ENCODE data around the gene ATP7A. TPM values are rescaled to one million over a fixed set of nuclear protein-coding genes. Genes with fewer than 3 reads are reported as not detected.

ATP7A gene
- total RNA-seq, 1 experiment from 2014 or later: 13.5 TPM

DNA sequence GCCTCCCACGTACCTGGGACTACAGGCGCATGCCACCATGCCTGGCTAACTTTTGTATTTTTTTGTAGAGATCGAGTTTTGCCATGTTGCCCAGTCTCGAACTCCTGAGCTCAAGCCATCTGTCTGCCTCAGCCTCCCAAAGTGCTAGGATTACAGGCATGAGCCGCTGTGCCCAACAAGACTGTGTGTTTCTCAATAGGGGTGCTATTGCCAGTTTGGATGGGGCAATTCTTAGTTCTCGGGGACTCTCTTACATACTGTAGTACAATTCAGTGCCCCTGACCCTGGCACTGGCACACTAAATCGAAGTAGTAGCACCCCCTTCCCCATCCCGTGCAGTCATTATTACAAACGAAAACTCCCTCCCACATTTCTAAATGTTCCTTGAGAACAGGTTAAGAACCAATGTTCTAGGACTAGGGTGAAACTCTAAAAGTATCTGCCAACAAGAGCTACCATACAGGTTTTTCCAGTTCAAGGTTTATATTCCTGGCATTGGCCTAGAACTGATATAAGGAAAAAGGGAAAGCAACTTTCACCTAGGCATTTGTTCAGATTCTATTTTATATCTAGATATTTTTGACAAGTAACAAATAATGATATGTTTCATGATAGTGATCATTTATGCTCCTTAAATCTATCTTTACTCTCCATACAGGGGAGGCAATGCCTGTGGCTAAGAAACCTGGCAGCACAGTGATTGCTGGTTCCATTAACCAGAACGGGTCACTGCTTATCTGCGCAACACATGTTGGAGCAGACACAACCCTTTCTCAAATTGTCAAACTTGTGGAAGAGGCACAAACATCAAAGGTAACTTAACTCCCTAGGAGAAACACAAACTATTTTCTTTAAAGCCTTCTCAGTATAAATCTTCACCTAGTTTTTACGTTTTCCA lies 109.3 kb downstream of the ATP7A start:
- TF ChIP-seq TCF7L2 (IDR thresholded peaks at IDR 0.05; ENCODE audit: low read depth, low read length) (no peak), SIN3A (IDR thresholded peaks at IDR 0.05; ENCODE audit: borderline replicate concordance, insufficient read depth, low read depth, low read length) (no peak), POLR2AphosphoS5 (IDR thresholded peaks at IDR 0.05; ENCODE audit: low read depth, low read length) (no peak)
- TF ChIP-seq, protein P1, sequence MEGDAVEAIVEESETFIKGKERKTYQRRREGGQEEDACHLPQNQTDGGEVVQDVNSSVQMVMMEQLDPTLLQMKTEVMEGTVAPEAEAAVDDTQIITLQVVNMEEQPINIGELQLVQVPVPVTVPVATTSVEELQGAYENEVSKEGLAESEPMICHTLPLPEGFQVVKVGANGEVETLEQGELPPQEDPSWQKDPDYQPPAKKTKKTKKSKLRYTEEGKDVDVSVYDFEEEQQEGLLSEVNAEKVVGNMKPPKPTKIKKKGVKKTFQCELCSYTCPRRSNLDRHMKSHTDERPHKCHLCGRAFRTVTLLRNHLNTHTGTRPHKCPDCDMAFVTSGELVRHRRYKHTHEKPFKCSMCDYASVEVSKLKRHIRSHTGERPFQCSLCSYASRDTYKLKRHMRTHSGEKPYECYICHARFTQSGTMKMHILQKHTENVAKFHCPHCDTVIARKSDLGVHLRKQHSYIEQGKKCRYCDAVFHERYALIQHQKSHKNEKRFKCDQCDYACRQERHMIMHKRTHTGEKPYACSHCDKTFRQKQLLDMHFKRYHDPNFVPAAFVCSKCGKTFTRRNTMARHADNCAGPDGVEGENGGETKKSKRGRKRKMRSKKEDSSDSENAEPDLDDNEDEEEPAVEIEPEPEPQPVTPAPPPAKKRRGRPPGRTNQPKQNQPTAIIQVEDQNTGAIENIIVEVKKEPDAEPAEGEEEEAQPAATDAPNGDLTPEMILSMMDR (IDR thresholded peaks at IDR 0.05): no peak
- TF ChIP-seq, protein P2, sequence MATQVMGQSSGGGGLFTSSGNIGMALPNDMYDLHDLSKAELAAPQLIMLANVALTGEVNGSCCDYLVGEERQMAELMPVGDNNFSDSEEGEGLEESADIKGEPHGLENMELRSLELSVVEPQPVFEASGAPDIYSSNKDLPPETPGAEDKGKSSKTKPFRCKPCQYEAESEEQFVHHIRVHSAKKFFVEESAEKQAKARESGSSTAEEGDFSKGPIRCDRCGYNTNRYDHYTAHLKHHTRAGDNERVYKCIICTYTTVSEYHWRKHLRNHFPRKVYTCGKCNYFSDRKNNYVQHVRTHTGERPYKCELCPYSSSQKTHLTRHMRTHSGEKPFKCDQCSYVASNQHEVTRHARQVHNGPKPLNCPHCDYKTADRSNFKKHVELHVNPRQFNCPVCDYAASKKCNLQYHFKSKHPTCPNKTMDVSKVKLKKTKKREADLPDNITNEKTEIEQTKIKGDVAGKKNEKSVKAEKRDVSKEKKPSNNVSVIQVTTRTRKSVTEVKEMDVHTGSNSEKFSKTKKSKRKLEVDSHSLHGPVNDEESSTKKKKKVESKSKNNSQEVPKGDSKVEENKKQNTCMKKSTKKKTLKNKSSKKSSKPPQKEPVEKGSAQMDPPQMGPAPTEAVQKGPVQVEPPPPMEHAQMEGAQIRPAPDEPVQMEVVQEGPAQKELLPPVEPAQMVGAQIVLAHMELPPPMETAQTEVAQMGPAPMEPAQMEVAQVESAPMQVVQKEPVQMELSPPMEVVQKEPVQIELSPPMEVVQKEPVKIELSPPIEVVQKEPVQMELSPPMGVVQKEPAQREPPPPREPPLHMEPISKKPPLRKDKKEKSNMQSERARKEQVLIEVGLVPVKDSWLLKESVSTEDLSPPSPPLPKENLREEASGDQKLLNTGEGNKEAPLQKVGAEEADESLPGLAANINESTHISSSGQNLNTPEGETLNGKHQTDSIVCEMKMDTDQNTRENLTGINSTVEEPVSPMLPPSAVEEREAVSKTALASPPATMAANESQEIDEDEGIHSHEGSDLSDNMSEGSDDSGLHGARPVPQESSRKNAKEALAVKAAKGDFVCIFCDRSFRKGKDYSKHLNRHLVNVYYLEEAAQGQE (IDR thresholded peaks at IDR 0.05; ENCODE audit: insufficient read depth in 1 of 2, low read depth in 2 of 2, low read length in 1 of 2): no peak
- BruUV-seq (replicated peaks): no TSS peak
- ChIA-PET POLR2A (no interaction called here), CTCF (no interaction called here)
- H3K4me1 ChIP-seq (ENCODE audit: control insufficient read depth, insufficient read depth, low read length): no peaks in the 10 kb centered on the region
- no peaks in the 10 kb centered on the region for H3K27me3 ChIP-seq (ENCODE audit: control insufficient read depth, insufficient read depth, low read length)
- DNase-seq (ENCODE audit: low read depth, low spot score): no peak
- no peak overlapping the region for H3K4me3 ChIP-seq (ENCODE audit: low read depth in 2 of 2, low read length in 2 of 2)
- no peak overlapping the region for H3K27ac ChIP-seq (ENCODE audit: low read length)
- H3K36me3 ChIP-seq (ENCODE audit: control insufficient read depth, insufficient read depth, low read length): no peaks in the 10 kb centered on the region
- no peak for ATAC-seq
- in situ Hi-C loops (cut with HindIII; ENCODE audit: low pct_unique_long_range_greater_than_20kb, low sequenced_read_pairs) (no loop called here), intact Hi-C loops (cut with micrococcal nuclease; ENCODE audit: unreplicated experiment) (no loop called here)
- H3K9me3 ChIP-seq (ENCODE audit: control insufficient read depth, insufficient read depth, low read depth, low read length): no peaks in the 10 kb centered on the region

DNA sequence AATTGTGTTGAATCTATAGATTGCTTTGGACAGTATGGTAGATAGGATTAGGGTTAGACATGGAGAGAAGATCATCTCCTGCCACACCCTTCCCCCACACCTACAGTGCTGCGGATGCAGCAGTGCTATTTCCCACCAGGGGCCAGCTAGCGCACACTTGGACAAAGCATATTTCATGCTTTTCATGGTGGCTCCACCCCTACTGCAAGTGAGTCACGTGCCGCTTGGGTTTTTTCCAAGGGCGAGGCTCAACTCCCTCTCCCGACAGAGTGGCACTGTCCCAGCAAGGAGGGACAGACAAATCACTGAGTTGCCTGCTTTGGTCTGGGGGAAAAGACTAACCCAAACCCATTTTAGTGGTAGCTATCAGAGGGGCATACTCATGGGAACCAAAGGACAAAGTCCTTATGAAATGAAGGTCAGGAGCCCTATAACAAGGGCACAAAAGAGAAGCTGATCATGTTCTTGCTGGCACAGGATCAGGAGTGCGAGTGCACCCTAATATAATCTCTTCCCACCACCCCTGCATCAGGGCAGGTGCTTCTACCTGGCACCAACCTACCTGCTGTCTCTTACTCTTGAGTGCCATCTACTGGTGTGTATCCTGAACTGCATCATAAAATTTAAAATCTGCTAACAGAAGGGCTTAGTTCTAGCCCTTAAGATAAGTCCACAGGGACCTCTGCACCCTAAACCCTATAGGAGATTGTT lies 114.0 kb downstream of the ATP7A start:
- H3K27me3 ChIP-seq (ENCODE audit: control insufficient read depth, insufficient read depth, low read length): no peaks in the 10 kb centered on the region
- intact Hi-C loops (cut with micrococcal nuclease; ENCODE audit: unreplicated experiment) (no loop called here), in situ Hi-C loops (cut with HindIII; ENCODE audit: low pct_unique_long_range_greater_than_20kb, low sequenced_read_pairs) (no loop called here)
- ATAC-seq (0 out of 2 replicates have a peak, but pooled peaks have one; percentile 62), DNase-seq (ENCODE audit: low read depth, low spot score) (peak; percentile 27)
- H3K9me3 ChIP-seq (ENCODE audit: control insufficient read depth, insufficient read depth, low read depth, low read length): no peaks in the 10 kb centered on the region
- no peak overlapping the region for H3K27ac ChIP-seq (ENCODE audit: low read length)
- no peak for TF ChIP-seq POLR2AphosphoS5 (IDR thresholded peaks at IDR 0.05; ENCODE audit: low read depth, low read length)
- TF ChIP-seq, protein P1 (IDR thresholded peaks at IDR 0.05): peak; percentile 81
- ChIA-PET POLR2A (no interaction called here), CTCF (interaction anchor here (0.5 to 1.1 kb wide), 4 partner anchors 41 to 542 kb away, joined by 3 to 5 read pairs (median 4); partner anchors contain the start of gene COX7B)
- no TSS peak for BruUV-seq (replicated peaks)
- no peaks in the 10 kb centered on the region for H3K4me1 ChIP-seq (ENCODE audit: control insufficient read depth, insufficient read depth, low read length)
- H3K36me3 ChIP-seq (ENCODE audit: control insufficient read depth, insufficient read depth, low read length): no peaks in the 10 kb centered on the region
- no peak overlapping the region for H3K4me3 ChIP-seq (ENCODE audit: low read depth in 2 of 2, low read length in 2 of 2)
